ENCODE results near the gene NOXA1.

The NOXA1 gene

DNA sequence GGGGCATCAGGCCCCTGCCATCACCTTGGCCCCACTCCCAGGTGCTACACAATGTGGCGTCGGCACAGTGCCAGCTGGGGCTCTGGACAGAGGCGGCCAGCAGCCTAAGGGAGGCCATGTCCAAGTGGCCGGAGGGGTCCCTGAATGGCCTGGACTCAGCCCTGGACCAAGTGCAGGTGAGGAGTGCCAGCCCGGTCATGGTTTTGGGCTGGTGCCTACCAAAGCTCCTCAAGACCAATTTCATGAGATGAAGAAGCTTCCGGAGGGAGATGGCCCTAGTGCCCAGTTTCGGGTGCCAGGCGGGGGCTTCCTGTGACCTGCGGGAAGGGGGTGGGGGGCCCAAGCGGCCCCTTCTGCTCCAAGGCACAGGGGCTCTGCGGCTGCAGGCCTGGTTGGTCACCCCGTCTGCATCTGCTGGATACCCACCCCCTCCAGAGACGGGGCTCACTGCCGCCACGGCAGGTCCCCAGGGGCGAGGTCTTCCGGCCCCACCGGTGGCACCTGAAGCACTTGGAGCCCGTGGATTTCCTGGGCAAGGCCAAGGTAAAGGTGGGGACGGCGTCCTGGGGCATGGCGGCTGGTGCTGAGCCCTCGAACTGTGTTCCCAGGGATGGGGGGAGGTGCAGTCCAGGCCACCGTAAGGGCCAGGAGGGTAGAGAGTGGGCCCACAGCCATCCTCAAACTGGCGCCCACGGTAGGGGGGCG is 5.8 kb downstream of the NOXA1 start:
- no peak for DNase-seq

- no peak for DNase-seq
These were observed 6.3 kb downstream of the NOXA1 start for GRCh38 chr9:137429546-137429890.

DNA sequence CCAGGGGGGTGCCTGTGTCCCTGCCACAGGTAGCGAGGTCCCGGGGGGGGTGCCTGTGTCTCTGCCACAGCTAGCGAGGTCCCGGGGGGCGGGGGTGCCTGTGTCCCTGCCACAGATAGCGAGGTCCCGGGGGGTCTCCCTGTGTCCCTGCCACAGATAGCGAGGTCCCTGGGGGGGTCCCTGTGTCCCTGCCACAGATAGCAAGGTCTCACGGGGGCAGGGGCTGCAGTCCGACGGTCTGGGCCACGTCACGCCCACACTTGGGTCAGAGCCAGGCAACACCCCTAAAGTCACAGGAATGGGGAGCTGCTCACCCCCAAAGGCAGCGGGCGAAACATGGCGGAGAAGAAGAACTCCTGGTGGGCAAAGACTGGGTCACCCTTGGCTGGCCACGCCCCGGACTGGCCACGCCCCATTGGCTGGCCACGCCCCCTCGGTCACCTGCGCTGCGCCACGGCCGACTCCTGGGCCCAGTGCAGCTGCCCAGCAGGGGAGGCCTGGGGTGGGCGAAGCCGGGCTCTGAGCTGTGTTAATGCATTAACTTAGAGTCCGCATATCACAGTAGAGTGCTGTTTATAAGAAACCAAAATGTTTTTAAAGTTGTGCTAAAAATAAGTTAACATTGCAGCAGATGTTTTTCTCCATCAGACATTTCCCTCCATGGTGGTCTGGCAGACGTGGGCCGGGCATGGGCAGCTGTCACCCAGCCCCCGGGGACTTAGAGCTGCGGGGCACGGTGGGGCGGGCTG is 7.0 kb downstream of the NOXA1 start:
- DNase-seq, result no peak

DNA sequence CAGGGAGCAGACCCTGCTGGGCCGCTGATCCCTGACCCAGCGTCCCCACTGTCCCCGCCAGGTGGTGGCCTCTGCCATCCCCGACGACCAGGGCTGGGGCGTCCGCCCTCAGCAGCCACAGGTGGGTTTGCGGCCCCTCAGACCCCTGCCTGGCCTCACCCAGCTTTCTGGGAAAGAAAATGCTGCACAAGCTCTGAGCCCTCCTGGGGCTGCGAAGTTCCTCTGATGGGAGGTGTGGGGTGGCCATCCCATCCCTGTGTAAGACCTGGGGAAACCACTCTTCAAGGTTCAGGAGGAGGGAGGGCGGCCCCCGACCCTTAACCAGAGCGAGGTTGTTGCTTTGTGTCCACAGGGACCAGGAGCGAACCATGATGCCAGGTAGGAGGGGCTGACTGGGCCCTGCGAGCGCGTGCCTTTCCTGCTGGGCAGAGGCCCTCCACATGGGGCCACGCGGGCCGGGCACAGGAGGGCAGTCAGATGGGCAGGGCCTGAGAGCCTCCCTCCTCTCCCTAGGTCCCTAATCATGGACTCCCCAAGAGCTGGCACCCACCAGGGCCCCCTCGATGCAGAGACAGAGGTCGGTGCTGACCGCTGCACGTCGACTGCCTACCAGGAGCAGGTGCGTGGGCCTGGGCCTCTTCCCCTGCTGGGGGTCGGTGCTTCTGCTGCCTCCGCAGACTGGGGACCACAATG is 7.7 kb downstream of the NOXA1 start:
- DNase-seq, result no peak

DNA sequence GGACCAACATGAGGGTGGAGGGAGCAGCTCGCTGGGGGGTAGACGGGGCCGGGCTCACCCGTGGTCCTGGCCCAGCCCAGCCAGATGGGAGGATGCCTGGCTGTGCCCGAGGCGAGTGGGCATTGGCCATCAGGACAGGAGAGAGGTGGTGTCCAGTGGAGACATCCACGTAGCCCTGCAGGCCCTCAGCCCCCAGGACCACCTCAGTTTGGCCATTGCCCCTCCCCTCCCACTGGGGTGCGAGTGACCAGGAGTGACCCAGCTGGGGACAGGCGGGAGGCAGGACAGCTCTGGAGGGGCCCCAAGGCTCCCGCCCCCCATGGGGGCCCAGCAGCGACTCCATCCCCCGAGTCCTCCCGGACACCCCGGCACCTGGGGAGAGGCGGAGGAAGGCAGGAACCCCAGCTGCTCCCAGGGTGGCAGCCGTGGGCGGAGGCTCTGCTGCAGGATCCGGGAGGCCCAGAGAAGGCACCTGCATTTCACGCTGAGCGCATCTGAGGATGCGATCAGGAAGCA is 8.3 kb downstream of the NOXA1 start:
- no peak for DNase-seq

- no peak for DNase-seq
These were observed 9.6 kb downstream of the NOXA1 start for GRCh38 chr9:137432687-137433348.

GRCh38 chr9:137433349-137433915 is 10.2 kb downstream of the NOXA1 start:
- DNase-seq, result no peak

- no peak for DNase-seq
These were observed 10.8 kb downstream of the NOXA1 start for GRCh38 chr9:137433916-137434431.

DNA sequence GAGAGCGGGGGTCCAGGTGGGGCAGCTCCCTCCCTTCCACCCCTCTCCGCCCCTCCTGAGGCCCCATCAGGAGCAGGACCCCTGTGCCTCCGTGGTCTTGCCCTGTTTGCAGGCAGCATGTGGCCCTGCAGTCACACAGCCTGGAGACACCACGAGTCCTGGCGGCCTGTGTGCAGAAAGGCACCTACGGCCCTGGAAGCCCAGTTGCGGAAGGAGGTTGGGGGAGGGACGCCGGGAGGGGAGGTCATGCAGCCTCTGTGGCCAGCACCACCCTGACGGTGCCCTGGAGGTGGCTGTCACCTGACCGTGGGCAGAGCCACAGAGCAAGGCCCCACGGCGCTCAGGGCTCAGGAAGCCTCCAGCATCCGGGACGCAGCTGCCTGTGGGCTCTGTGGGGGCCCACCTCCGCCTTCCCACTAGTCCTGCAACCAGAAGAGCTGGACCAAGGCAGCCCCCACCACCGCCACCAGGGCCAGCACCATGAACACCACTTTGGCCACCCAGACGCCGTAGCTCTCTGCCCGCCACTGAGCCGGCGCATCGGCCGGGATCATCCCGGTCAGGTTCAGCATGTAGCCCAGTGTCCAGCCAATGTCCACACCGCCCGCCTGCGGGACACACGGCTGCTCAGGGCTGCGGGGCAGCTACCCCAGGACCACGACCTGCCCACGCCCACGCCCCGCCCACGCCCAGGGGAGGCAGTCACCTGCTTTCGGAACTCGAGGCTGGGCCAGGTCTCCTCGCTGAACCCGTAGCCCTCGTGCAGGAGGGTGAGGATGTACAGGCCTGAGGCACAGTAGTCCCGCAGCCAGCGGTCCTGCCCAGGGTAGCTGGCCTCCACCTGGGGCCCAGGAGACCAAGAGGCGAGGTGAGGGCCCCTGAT is 11.5 kb downstream of the NOXA1 start:
- no peak for DNase-seq

DNA sequence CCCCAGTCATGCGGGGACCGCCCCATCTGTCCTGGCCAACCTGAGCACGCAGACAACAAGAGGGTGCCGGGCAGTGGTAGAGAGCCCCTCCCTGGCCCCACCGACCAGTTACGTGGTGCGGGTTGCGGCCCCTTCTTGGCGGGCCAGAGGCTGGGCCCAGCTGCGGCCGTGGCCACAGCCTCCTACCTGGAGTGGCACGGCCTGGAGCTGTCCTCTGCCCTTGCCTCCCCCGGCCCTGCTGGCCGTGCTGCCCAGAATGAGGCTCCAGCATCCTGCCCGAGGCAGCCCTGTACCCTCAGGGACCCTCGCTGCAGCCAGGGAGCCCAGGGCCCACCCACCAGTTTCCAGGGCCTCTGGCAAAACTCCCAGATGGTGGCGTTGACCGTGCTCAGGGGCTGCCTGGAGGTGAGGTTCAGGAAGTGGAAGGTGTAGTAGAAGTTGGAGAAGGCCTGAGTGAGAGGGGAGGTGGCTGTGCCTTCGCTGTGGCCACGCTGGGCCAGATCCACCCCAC is 12.2 kb downstream of the NOXA1 start:
- DNase-seq, result no peak

DNA sequence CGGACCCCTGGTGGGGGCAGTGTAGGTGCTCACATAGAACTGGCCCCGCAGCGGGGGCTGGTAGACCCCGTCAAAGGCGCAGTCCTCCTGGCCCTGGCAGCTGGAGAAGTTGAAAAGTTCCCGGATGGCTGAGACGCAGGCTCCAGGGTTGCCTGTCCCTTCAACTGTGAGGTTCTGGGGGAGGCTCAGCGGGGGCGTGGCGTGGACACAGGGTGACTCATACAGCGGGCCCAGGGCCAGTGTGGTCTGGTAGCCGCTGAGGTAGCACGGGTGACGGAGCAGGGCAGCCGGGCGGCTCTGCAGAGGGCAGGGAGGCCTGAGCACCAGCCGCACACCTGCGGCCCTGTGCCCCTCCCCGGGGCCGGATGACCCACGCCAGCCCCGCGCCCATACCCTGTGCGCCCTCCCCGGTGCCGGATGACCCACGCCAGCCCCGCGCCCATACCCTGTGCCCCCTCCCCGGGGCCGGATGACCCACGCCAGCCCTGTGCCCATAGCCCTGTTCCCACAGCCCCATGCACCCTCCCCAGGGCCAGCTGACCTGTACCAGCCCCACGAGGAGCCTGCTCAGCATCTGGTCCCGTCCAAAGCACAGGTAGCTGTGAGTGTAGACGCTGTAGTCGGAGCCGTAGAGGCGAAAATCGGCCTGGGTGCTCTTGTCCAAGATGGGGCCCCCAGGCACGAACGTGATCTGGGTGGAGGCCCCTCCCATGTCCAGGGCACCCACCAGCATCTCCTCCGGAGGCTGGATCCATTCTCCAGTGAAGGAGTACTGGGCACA is 13.0 kb downstream of the NOXA1 start:
- no peak for DNase-seq

DNA sequence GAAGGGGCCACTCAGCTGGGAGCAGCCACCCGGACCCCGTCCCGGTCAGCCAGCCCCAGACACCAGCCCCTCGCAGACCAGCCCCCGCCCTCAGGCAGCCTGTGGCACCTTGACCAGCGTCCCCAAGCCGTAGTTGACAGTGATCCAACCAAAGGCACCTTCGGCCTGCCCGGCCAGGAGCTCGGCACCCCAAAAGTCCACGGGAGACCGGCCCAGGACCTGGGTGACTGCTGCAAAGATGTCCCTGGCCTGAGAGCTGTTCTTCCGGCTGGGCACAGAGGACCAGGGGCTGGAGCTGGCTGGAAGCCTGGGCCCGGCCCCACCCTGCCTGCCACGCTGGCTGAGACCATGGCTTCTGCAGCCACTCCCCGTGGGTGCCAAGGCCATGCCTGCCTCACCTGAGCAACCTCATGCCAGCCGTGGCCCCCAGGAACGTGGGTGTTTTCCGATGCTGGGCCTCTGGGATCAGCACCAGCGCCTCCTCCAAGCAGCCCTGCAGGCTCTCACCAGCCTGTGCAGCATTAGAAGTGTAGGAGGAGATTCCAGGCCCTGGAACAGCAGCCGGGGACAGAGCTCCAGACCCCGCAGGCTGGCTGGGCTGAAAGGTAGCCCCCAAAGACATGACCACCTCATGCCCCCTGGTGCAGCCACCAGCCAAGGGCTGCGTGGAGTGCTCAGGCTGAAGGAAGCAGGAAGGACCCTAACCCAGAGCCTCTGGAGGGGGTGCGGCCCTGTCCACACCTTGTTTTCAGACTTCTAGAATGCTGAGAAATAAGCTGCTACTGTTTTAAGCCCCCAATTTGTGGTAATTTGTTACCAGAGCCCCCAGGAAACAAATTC is 13.8 kb downstream of the NOXA1 start:
- no peak for DNase-seq

GRCh38 chr9:137437691-137438590 is 14.7 kb downstream of the NOXA1 start:
- DNase-seq, result no peak

DNA sequence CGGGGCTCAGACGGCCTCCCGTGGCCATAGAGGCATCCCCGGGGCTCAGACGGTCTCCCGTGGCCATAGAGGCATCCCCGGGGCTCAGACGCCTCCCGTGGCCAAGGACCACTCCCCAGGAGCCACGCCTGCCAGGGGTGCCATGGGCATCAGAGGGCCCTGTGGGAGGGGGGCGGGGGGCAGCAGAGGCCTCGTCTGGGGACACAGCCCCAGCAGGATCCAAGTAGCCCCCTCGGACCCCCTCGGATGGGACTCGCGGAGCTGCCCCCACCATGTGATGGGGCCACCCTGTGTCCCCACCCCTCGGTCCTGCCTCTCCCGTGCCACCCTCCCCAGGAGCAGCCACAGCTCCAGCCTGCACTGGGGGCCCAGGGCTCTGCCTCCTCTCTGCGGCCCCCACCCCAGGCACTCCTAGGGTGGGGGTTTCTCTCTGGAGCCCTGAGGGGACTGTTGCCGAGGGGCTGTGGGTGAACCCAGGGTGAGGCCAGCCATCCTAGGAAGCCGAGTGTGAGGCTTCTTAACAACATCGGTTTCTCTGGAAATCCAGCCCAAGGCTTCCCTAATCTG is 15.5 kb downstream of the NOXA1 start:
- DNase-seq, result no peak

DNA sequence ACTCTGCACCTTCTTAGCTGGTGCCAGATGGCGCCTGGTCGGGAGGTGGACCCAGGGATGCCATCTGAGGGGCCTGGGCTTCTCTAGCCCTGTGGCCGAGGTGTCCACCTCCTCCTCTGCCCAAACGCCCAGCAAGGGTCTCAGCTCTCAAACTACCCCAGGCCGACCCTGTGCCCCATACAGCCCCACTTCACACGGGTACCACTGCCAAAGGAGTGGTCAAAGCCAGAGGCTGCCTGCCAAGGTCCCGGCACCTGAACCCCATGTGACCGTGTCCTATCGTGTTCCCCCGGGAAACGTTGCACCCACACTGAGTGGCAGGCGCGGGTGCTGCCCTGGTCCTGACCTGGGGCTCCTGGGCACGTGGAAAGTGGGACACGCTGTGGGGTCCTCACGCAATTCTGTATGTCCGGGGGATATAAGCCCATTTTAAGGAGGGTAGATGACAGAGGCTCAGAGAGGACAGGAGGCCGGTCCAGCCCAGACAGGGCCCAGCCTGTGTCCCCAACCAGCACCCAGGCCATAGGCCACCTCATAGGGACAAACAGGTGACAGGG is 16.0 kb downstream of the NOXA1 start:
- no peak for DNase-seq

DNA sequence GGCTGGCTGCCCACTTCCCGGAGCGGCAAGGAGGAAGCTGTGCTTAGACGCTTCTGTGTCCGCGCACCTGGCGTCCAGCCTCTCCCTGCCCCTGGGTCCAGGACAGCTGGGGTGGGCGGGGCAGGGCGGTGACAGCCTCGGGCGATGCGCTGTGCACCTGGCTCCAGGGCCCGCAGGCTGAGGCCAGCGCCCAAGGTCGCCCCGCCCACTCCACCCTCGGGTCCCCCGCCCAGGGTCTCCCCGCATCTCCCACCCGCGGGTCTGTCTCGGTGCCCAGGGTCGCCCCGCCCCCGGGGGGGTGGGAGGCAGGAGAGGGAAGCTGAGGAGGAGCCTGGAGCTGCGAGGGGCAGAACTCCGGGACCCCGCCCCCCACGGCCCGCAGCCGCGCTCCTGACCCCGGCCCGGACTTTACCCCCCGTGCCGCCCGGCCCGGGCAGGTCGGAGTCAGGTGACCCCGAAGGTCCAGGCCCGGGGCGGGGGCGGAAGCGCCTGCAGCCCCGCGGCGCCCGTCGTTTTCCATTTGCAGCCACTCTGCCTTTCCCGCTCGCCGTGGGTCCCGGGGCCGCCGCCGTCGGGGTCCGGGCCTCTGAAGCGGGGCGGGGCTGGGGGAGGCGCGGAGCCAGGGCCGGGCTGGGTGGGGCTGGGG is 18.2 kb downstream of the NOXA1 start, which contains the start of gene ENTPD8:
TSS of gene ENTPD8 (minus strand) at position 69 of the 646 bp plus-strand sequence. CDS start 3,072 bp downstream, outside the sequence.
- peak; percentile 93 for DNase-seq

GRCh38 chr9:137441935-137442321 is 18.7 kb downstream of the NOXA1 start:
- no peak for DNase-seq
